GM10248 (cell line): ENCODE results near the gene RUSF1.
"Not testable (repeated sequence)": the region's sequence is repeated elsewhere in the genome, so short reads cannot be mapped to it uniquely, and the experiment has no call there.

Experiments used
- CTCF ChIA-PET: fragments of 300-600 bp; sonication (Branson Sonifier 250); formaldehyde crosslinking; extraction: SDS; loops from one replicate; lab custom pipeline; 2021; ENCODE audit warnings: antibody characterized with exemption; lab: Yijun Ruan, JAX
- POLR2A ChIA-PET: fragments of 350-650 bp; sonication (Branson Sonifier 250); formaldehyde crosslinking; extraction: SDS; loops from one replicate; lab custom pipeline; 2020; ENCODE audit warnings: antibody characterized with exemption; lab: Yijun Ruan, JAX
- DNase-seq: peaks from one replicate; pipeline ENCODE4 v3.0.0; 2012; ENCODE audit errors: extremely low spot score
- CTCF ChIP-seq: IDR thresholded peaks from 2 replicates; pipeline ENCODE4 v1.5.1; 2012; ENCODE audit warnings: mild to moderate bottlenecking, low read depth; ENCODE audit errors: extremely low read depth, missing control alignments, control extremely low read depth

RUSF1 gene

GRCh38 chr16:31507929-31508705, at the start of gene RUSF1:
Gene RUSF1 (minus strand): TSS chr16:31508391. CDS start chr16:31508373, 18 bp downstream.
- peak; percentile 92 for DNase-seq
- CTCF ChIA-PET = interaction anchor here (1.0 to 2.4 kb wide), 3 partner anchors 9 to 67 kb away, joined by 4 to 11 read pairs (median 4); no protein-coding TSS in a partner anchor
- no peak for TF ChIP-seq CTCF
- POLR2A ChIA-PET = interaction anchor here (1.0 to 1.3 kb wide), 3 partner anchors 13 to 205 kb away, joined by 3 to 5 read pairs (median 5); a partner anchor contains a TSS

DNA sequence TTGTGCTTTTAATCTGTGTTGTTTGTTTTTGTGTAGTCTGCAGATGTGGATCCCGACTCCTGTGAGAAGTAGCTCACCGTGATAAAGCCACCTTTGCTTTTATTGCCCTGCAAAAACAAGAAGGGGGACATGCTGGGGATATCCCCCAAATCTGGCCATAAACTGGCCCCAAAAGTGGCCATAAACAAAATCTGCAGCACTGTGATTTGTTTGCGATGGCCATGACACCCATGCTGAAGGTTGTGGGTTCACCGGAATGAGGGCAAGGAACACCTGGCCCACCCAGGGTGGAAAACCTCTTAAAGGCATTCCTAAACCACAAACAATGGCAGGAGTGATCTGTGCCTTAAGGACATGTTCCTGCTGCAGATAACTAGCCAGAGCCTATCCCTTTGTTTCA, 34.6 kb upstream of the RUSF1 start:
- ChIA-PET POLR2A (no interaction called here), CTCF (no interaction called here)
- no peak for DNase-seq
- no peak for TF ChIP-seq CTCF

- DNase-seq, POLR2A ChIA-PET: not testable (repeated sequence)
- CTCF ChIA-PET = interaction anchor here (1.0 kb wide), 1 partner anchor 24 kb away, joined by 3 read pairs; no protein-coding TSS in a partner anchor
Observed at GRCh38 chr16:31539762-31540161, 31.6 kb upstream of the RUSF1 start.

GRCh38 chr16:31538243-31538598, 30.0 kb upstream of the RUSF1 start:
- CTCF ChIA-PET, POLR2A ChIA-PET, DNase-seq: not testable (repeated sequence)

GRCh38 chr16:31537362-31538242, 29.4 kb upstream of the RUSF1 start:
- TF ChIP-seq CTCF = no peak
- ChIA-PET POLR2A (no interaction called here), CTCF (no interaction called here)
- no peak for DNase-seq

DNA sequence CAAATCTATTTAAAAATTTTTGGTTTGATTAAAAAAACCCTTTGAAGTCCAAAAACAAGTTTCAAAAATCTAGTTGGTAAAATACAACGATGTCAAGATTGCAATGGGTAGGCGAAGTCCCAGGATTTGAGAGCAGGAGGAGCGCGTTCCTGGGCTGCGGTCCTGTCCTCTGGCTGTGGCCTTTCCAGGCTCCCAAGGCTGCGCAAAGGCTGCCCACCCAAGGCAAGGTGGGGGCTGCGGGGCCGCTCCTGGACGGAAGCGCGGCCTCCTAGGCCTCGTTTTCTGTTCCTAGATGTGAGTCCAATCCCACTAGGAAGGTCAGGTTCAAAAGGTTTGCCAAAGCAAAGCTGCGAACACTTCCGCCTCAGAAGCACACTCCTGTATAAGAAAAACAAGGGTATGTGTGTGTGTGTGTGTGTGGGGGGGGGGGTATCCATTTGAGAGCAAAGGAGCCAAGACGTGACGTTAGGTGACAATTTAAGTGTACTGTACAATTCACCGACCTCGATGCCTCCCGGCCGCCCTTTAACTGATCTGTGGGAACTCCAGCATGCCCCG, 28.7 kb upstream of the RUSF1 start:
- DNase-seq = no peak
- ChIA-PET POLR2A (no interaction called here), CTCF (no interaction called here)
- TF ChIP-seq CTCF = no peak

- ChIA-PET POLR2A (no interaction called here), CTCF (no interaction called here)
Observed at GRCh38 chr16:31535737-31536136, 27.5 kb upstream of the RUSF1 start.

More at GRCh38 chr16:31535737-31536136, 27.5 kb upstream of the RUSF1 start:
- no peak for TF ChIP-seq CTCF
- DNase-seq = no peak
